ENCODE data around the gene FOSL2.

GRCh38 chr2:28415010-28415409 is 22.4 kb downstream of the FOSL2 start:
- no peak for TF ChIP-seq FOXK2 (IDR thresholded peaks at IDR 0.05)
- TF ChIP-seq L3MBTL2 (conservative IDR thresholded peaks at IDR 0.05) = no peak
- no peak for TF ChIP-seq BHLHE40 (IDR thresholded peaks at IDR 0.05; ENCODE audit: borderline replicate concordance)
- no peak for TF ChIP-seq ARNT (IDR thresholded peaks at IDR 0.05)
